Type B pancreatic cell (in vitro differentiated cells): ENCODE data around the gene DEPDC4. TPM values are rescaled to one million over a fixed set of nuclear protein-coding genes. Genes with fewer than 3 reads are reported as not detected.

Experiments used
- DNase-seq: peaks from one replicate; pipeline ENCODE4 v3.0.0; 2021; ENCODE audit warnings: mixed read lengths; ENCODE audit not compliant: unreplicated experiment; ENCODE audit errors: extremely low spot score
- H3K27ac Mint-ChIP-seq: 2 replicates; pipeline ENCODE4 v1.8.0; 2021; ENCODE audit warnings: mild to moderate bottlenecking, mixed read lengths
- H3K27me3 Mint-ChIP-seq: 2 replicates; pipeline ENCODE4 v1.8.0; 2021; ENCODE audit warnings: mixed read lengths
- H3K36me3 Mint-ChIP-seq: 2 replicates; pipeline ENCODE4 v1.8.0; 2021; ENCODE audit warnings: mixed read lengths
- H3K4me1 Mint-ChIP-seq: one replicate; pipeline ENCODE4 v1.8.0; 2021; ENCODE audit warnings: mixed read lengths; ENCODE audit not compliant: unreplicated experiment
- H3K4me3 Mint-ChIP-seq: 2 replicates; pipeline ENCODE4 v1.8.0; 2021; ENCODE audit warnings: mild to moderate bottlenecking, mixed read lengths
- H3K9me3 Mint-ChIP-seq: 2 replicates; pipeline ENCODE4 v1.8.0; 2021; ENCODE audit warnings: mixed read lengths
- CTCF ChIP-seq: fragments of 200-600 bp; sonication (generic); conservative IDR thresholded peaks from 2 replicates; pipeline ENCODE4 v1.5.0; 2021; ENCODE audit warnings: antibody characterized with exemption, mild to moderate bottlenecking
- total RNA-seq: library from RNA; stranded (reverse); gene quantifications from 2 replicates; pipeline ENCODE4 v1.2.1, GENCODE V29; 2021; ENCODE audit warnings: low replicate concordance

The DEPDC4 gene
- total RNA-seq, 1 donor from 2014 or later, result 2.6 TPM

DNA sequence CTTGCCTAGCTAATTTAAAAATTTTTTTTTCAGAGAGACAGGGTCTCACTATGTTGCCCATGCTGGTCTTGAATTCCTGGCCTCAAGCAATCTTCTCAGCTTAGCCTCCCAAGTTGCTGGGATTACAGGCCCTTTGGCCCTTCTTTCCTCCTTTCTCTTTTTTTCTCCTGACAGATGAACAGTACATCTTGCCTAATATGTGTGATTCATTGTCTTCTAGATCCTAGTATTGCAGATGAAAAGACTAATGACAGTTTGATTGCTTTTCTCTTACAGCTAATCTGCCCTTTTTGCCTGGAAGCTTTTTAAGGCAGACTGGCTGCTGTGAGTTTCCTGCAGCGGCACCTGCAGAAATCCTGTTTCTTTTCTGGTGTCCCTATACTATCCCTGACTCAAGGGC is 12.0 kb downstream of the DEPDC4 start:
- DNase-seq, result no peak
- H3K4me1 Mint-ChIP-seq, result peaks cover 6% of the 10 kb centered on the region
- H3K4me3 Mint-ChIP-seq, result no peak overlapping the region
- no peaks in the 10 kb centered on the region for H3K36me3 Mint-ChIP-seq
- TF ChIP-seq CTCF, result no peak
- no peaks in the 10 kb centered on the region for H3K9me3 Mint-ChIP-seq
- H3K27ac Mint-ChIP-seq, result no peak overlapping the region
- H3K27me3 Mint-ChIP-seq, result no peaks in the 10 kb centered on the region

DNA sequence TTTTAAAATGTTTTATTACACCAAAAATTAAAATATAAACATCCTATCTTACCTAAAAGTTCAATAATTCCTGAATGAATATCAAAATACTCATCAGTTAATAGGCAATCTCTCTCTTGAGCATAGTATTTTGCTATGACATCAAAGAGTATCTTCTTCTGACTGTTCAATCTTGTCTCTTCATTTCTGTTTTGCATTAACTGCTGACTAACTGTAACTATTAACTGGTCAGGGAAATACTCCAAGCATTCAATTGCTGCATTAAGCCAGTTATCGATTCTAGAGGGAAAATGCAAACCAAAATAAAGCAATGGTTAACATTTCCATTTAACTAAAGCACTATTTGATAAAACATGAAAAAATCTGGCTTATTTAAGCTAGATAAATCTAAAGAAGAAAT is 13.4 kb downstream of the DEPDC4 start:
- no peak for TF ChIP-seq CTCF
- Mint-ChIP-seq H3K4me1 (peaks cover 6% of the 10 kb centered on the region), H3K27me3 (no peaks in the 10 kb centered on the region)

DNA sequence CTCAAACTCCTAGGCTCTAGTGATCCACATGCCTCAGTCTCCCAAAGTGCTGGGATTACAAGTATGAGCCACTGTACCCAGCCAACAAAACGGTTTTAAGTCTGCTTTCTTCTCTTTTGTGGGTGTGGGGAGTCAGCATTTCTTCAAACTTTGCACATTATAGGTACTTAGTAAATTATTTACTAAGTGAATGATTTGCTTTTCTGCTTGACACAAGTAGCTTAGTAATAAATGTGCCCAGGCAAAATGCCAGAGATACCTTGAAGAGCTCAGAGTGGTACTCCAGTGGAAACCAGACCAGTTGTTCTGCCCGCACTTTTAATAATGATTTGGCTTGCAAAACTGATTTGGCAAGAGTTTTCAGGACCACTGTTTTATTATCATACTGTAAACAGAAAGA is 15.0 kb downstream of the DEPDC4 start:
- Mint-ChIP-seq H3K9me3 (no peaks in the 10 kb centered on the region), H3K27ac (no peak overlapping the region), H3K27me3 (no peaks in the 10 kb centered on the region), H3K36me3 (no peaks in the 10 kb centered on the region), H3K4me3 (no peak overlapping the region), H3K4me1 (peaks cover 6% of the 10 kb centered on the region)
- DNase-seq, result no peak
- TF ChIP-seq CTCF, result no peak

More for the DNA sequence above, 13.4 kb downstream of the DEPDC4 start:
- Mint-ChIP-seq H3K36me3 (no peaks in the 10 kb centered on the region), H3K9me3 (no peaks in the 10 kb centered on the region), H3K4me3 (no peak overlapping the region), H3K27ac (no peak overlapping the region)
- DNase-seq, result no peak

DNA sequence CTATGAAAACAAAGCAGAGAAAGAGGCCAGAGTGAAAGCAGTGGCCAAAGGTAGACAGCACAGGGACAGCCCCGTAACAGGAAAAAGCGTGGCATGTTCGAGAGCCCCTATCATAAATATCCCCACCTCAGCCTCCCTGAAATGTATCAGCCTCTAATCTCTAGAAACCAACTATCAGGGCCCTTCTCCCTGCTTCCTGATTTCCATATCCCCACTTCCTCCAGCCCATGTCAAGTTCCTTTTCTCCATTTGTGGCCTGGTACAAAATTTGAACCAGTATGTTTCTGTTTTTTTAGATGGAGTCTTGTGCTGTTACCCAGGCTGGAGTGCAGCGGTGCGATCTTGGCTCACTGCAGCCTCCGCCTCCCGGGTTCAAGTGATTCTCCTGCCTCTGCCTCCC is 16.9 kb downstream of the DEPDC4 start:
- Mint-ChIP-seq H3K4me1 (peaks cover 1% of the 10 kb centered on the region), H3K4me3 (no peak overlapping the region), H3K36me3 (no peaks in the 10 kb centered on the region), H3K27ac (no peak overlapping the region), H3K9me3 (no peaks in the 10 kb centered on the region), H3K27me3 (no peaks in the 10 kb centered on the region)
- TF ChIP-seq CTCF, result no peak
- DNase-seq, result no peak

DNA sequence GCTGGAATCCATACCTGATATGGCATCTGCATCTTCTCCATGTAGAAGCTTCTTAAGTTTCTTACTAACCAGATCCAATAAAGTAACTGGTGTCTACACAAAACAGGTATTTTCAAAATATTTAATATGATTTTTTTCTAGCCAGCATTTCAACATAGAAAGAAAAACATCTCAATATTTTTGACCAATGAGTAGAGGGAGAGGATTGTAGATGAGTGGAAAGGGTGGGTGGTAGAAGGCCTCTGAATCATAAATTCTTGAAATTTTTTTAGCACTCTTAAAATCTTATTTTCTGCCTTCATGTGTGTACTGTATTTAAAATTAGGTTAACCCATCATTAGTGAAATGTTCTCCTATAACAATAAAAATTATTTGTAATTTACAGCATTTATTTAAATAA is 18.0 kb downstream of the DEPDC4 start:
- no peak overlapping the region for H3K27ac Mint-ChIP-seq
- no peaks in the 10 kb centered on the region for H3K4me1 Mint-ChIP-seq
- H3K36me3 Mint-ChIP-seq, result no peaks in the 10 kb centered on the region
- H3K27me3 Mint-ChIP-seq, result no peaks in the 10 kb centered on the region
- TF ChIP-seq CTCF, result no peak
- no peak for DNase-seq
- no peaks in the 10 kb centered on the region for H3K9me3 Mint-ChIP-seq
- no peak overlapping the region for H3K4me3 Mint-ChIP-seq

DNA sequence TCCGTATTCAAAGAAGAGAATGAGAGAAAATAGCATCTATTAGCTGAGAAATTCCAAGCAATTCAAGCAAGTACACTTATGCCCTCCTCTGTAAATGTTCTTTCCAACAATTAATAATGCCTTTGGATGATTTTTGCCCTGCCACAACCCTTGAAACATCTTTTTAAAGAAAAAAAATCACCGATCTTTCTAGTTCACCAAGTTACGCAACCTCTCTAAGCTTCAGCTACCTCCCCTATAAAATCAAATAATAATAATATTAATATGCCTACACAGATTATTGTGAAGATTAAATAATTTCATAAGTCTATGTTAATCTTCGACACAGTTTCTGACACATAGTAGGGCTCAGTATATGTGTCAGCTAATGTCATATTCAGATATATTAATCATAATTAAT is 19.1 kb downstream of the DEPDC4 start:
- Mint-ChIP-seq H3K4me1 (no peaks in the 10 kb centered on the region), H3K4me3 (no peak overlapping the region), H3K27me3 (no peaks in the 10 kb centered on the region), H3K36me3 (no peaks in the 10 kb centered on the region), H3K27ac (no peak overlapping the region), H3K9me3 (no peaks in the 10 kb centered on the region)
- DNase-seq, result no peak
- no peak for TF ChIP-seq CTCF
